ENCODE data around the gene SLC16A7.

The SLC16A7 gene

DNA sequence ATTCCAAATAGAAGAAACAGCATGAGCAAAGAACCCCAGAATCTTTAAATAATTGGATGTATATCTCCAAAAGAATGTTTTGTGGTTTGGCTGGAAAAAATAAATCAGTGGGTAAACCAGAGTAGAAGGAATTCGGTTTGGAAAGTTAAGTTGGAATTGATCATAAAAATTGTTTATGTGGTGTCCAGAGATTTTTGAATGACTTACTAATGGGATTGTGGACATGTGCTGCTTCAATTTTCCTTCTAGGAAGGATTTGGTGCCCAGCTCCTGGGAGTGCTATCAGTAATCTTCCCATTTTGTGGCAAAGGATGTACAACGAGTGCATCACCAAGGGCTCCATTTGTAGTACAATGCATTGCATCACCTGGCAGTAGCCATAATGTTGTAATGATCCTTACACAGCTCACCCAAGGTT lies 224.8 kb downstream of the SLC16A7 start:
- FAIRE-seq (no peak), DNase-seq (ENCODE audit: insufficient read length) (no peak)
- TF ChIP-seq TAF1 (IDR thresholded peaks at IDR 0.05; ENCODE audit: borderline replicate concordance, low read depth, low read length) (no peak), POLR2AphosphoS5 (IDR thresholded peaks at IDR 0.05; ENCODE audit: low read depth, low read length) (no peak), POLR2A (IDR thresholded peaks at IDR 0.05; ENCODE audit: low read depth, low read length) (no peak)

DNA sequence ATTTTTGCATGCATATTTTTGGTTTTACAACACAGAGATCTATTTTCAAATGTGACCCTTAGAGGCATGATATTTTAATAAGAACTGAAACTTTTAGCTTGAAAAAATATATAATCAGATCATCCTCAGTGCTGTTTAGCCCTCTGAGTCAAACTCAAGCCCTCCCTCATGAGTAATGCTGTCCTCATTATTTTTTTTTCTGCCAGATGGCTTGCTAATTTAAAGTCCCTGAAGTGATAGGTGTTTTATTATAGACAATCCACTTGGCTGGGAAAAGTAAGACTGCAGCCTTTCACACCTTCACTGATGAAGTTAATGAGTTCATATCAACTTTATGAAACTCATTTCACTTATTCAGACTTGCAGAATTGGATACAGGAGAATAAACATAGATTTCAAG lies 227.7 kb downstream of the SLC16A7 start:
- FAIRE-seq (no peak), DNase-seq (ENCODE audit: insufficient read length) (no peak)
- no peak for TF ChIP-seq POLR2A (IDR thresholded peaks at IDR 0.05; ENCODE audit: low read depth, low read length)
- no peak for TF ChIP-seq POLR2AphosphoS5 (IDR thresholded peaks at IDR 0.05; ENCODE audit: low read depth, low read length)
- TF ChIP-seq TAF1 (IDR thresholded peaks at IDR 0.05; ENCODE audit: borderline replicate concordance, low read depth, low read length), result no peak

DNA sequence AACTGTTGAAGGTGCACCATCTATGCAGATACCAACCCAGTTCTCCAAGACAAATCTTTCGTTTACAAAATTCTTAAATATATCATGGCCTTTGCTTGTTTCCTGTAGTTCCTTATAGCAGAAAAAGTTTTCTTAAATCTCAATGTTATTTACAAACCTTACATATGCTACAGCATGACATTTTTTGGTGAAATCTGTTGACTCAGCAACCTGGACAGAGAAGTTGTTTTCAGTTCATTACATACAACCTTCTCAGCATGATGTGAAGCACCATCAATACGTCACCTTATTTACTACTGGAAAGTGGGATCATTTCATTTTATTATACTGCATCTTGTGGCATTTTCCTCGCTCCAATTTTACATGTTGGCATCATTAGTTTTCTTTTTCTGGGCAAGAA lies 231.9 kb downstream of the SLC16A7 start:
- FAIRE-seq (no peak), DNase-seq (ENCODE audit: insufficient read length) (no peak)
- TF ChIP-seq TAF1 (IDR thresholded peaks at IDR 0.05; ENCODE audit: borderline replicate concordance, low read depth, low read length), result no peak
- TF ChIP-seq POLR2AphosphoS5 (IDR thresholded peaks at IDR 0.05; ENCODE audit: low read depth, low read length), result no peak
- no peak for TF ChIP-seq POLR2A (IDR thresholded peaks at IDR 0.05; ENCODE audit: low read depth, low read length)

- no peak for DNase-seq (ENCODE audit: insufficient read length)
- TF ChIP-seq POLR2AphosphoS5 (IDR thresholded peaks at IDR 0.05; ENCODE audit: low read depth, low read length) (no peak), POLR2A (IDR thresholded peaks at IDR 0.05; ENCODE audit: low read depth, low read length) (no peak), TAF1 (IDR thresholded peaks at IDR 0.05; ENCODE audit: borderline replicate concordance, low read depth, low read length) (no peak)
- no peak for FAIRE-seq
Observed at GRCh38 chr12:59828521-59828920, 232.7 kb downstream of the SLC16A7 start.

- DNase-seq (ENCODE audit: insufficient read length) (no peak), FAIRE-seq (no peak)
- TF ChIP-seq POLR2AphosphoS5 (IDR thresholded peaks at IDR 0.05; ENCODE audit: low read depth, low read length) (no peak), POLR2A (IDR thresholded peaks at IDR 0.05; ENCODE audit: low read depth, low read length) (no peak), TAF1 (IDR thresholded peaks at IDR 0.05; ENCODE audit: borderline replicate concordance, low read depth, low read length) (no peak)
Observed at GRCh38 chr12:59833408-59833807, 237.6 kb downstream of the SLC16A7 start.

- FAIRE-seq, result peak; percentile 42
- TF ChIP-seq POLR2AphosphoS5 (IDR thresholded peaks at IDR 0.05; ENCODE audit: low read depth, low read length) (no peak), TAF1 (IDR thresholded peaks at IDR 0.05; ENCODE audit: borderline replicate concordance, low read depth, low read length) (no peak), POLR2A (IDR thresholded peaks at IDR 0.05; ENCODE audit: low read depth, low read length) (no peak)
- no peak for DNase-seq (ENCODE audit: insufficient read length)
Observed at GRCh38 chr12:59834659-59835474, 239.0 kb downstream of the SLC16A7 start.

Data from GM12892 (cell line).